OCI-LY7 (cell line): ENCODE results near the gene CFTR.

Experiments
- EZH2phosphoT487 ChIP-seq: fragments of 200-600 bp; sonication (generic); IDR thresholded peaks from 2 replicates; pipeline ENCODE4 v1.6.1; 2018; ENCODE audit warnings: low read depth, borderline replicate concordance, mild to moderate bottlenecking, mixed run types, antibody characterized with exemption, low read length, moderate library complexity, mixed read lengths
- TF ChIP-seq, protein P1 (sequence below): fragments of 200-600 bp; sonication (generic); conservative IDR thresholded peaks from 2 replicates; pipeline ENCODE4 v1.5.1; 2014; ENCODE audit warnings: mild to moderate bottlenecking, antibody characterized with exemption, low read length, moderate library complexity, mixed read lengths

DNA sequence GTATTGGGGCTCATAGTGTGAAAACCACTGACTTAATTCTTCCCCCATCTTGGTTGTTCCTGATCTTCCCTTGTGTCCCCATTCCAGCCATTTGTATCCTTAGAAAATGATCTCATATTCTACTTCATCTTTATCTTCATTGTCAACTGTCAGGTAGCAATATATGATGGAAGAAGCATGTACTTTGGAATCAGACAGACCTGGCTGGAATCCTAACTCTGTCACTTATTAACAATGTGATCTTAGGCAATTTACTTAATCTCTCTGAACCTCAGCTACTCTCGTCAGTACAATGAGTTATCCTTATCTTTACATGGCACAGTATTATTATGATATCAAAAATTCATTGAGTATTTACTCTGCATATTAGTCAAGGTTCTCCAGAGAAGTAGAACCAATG is 10.1 kb downstream of the CFTR start:
- TF ChIP-seq, protein P1, sequence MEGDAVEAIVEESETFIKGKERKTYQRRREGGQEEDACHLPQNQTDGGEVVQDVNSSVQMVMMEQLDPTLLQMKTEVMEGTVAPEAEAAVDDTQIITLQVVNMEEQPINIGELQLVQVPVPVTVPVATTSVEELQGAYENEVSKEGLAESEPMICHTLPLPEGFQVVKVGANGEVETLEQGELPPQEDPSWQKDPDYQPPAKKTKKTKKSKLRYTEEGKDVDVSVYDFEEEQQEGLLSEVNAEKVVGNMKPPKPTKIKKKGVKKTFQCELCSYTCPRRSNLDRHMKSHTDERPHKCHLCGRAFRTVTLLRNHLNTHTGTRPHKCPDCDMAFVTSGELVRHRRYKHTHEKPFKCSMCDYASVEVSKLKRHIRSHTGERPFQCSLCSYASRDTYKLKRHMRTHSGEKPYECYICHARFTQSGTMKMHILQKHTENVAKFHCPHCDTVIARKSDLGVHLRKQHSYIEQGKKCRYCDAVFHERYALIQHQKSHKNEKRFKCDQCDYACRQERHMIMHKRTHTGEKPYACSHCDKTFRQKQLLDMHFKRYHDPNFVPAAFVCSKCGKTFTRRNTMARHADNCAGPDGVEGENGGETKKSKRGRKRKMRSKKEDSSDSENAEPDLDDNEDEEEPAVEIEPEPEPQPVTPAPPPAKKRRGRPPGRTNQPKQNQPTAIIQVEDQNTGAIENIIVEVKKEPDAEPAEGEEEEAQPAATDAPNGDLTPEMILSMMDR, result no peak
- TF ChIP-seq EZH2phosphoT487, result no peak
